K562 (cell line): ENCODE measurements around the gene ETV4. TPM values are rescaled to one million over a fixed set of nuclear protein-coding genes. Genes with fewer than 3 reads are reported as not detected.

ENCODE experiments used
- ATAC-seq: fragments of 200-7000 bp; cut with Tn5 transposase; 3 replicates; pipeline ENCODE4 v1.9.1; 2020; ENCODE audit warnings: moderate library complexity
- BruUV-seq: library from RNA; stranded (reverse); fragments of 400-500 nt; replicated peaks from 2 replicates; lab custom pipeline; 2021; lab: Mats Ljungman, UMichigan
- CTCF ChIA-PET: fragments of 300-600 bp; formaldehyde crosslinking; extraction: SDS; loops from one replicate; lab custom pipeline; 2021; ENCODE audit warnings: low intra/inter-chr PET ratio; lab: Yijun Ruan, JAX
- POLR2A ChIA-PET: fragments of 300-600, 350-650 bp; sonication (Branson Sonifier 250); formaldehyde crosslinking; extraction: SDS; loops from one replicate; lab custom pipeline; 2021; ENCODE audit warnings: antibody characterized with exemption, inconsistent platforms; lab: Yijun Ruan, JAX
- DNase-seq, 4 experiments: peaks; one replicate each; pipeline versions ENCODE4 v3.0.0 to v3.0.0-alpha.2; 2011 to 2018; ENCODE audit warnings: low spot score in 3 of 4, mixed read lengths in 3 of 4; ENCODE audit errors: extremely low read depth in 1 of 4
- FAIRE-seq: peaks from 2 replicates; lab custom pipeline; 2011; peaks lifted over from hg19 to GRCh38; lab: Jason Lieb, UNC
- H2AFZ ChIP-seq: 2 replicates; pipeline ENCODE4 v1.6.0; 2011; ENCODE audit warnings: low read depth, low read length, control low read depth, inconsistent platforms
- H3K27ac ChIP-seq: fragments of 200-600 bp; 3 replicates; pipeline ENCODE4 v1.8.0; 2011; ENCODE audit warnings: low read depth, mild to moderate bottlenecking, control low read depth, inconsistent platforms, low read length, moderate library complexity, mixed read lengths; ENCODE audit errors: extremely low read depth
- H3K27me3 ChIP-seq, 2 experiments: fragments of 300-600 bp in 1 of 2; 2 replicates in 1 of 2; 3 replicates in 1 of 2; pipeline versions ENCODE4 v1.6.0 to v1.8.0; 2011; ENCODE audit warnings: inconsistent platforms in 2 of 2, low read length in 2 of 2, mild to moderate bottlenecking in 1 of 2, mixed read lengths in 1 of 2, moderate library complexity in 1 of 2; ENCODE audit not compliant: control insufficient read depth in 2 of 2, insufficient read depth in 2 of 2
- H3K36me3 ChIP-seq: fragments of 300-600 bp; 3 replicates; pipeline ENCODE4 v1.8.0; 2011; ENCODE audit warnings: mild to moderate bottlenecking, low read length, inconsistent platforms; ENCODE audit not compliant: control insufficient read depth, insufficient read depth
- H3K4me1 ChIP-seq, 2 experiments: fragments of 200-600 bp in 1 of 2; replicated peaks in 1 of 2; 2 replicates in 1 of 2; 3 replicates in 1 of 2; pipeline versions ENCODE4 v1.5.1 to v1.8.0; 2011; ENCODE audit warnings: inconsistent platforms in 2 of 2, low read length in 2 of 2, mild to moderate bottlenecking in 1 of 2, mixed read lengths in 1 of 2, moderate library complexity in 1 of 2; ENCODE audit not compliant: control insufficient read depth in 2 of 2, insufficient read depth in 2 of 2
- H3K4me2 ChIP-seq: 2 replicates; pipeline ENCODE4 v1.6.1; 2011; ENCODE audit warnings: low read length, control low read depth, inconsistent platforms, mixed read lengths; ENCODE audit not compliant: insufficient read depth
- H3K4me3 ChIP-seq: fragments of 200-600 bp; sonication (generic), shearing (Covaris generic); 2 replicates; pipeline ENCODE4 v1.5.1; 2016; ENCODE audit warnings: control low read depth, inconsistent platforms
- H3K79me2 ChIP-seq: fragments of 200-600 bp; 3 replicates; pipeline ENCODE4 v1.8.0; 2011; ENCODE audit warnings: low read length, inconsistent platforms; ENCODE audit not compliant: control insufficient read depth, insufficient read depth
- H3K9ac ChIP-seq, 2 experiments: 2 replicates each; pipeline versions ENCODE4 v1.6.0 to v1.6.1; 2011; ENCODE audit warnings: low read depth in 2 of 2, low read length in 2 of 2, control low read depth in 1 of 2, inconsistent platforms in 1 of 2, mild to moderate bottlenecking in 1 of 2, mixed read lengths in 1 of 2; ENCODE audit not compliant: insufficient read depth in 1 of 2
- H3K9me1 ChIP-seq: one replicate; pipeline ENCODE4 v1.6.0; 2011; ENCODE audit warnings: inconsistent platforms, mild to moderate bottlenecking, low read length, moderate library complexity; ENCODE audit not compliant: control insufficient read depth, insufficient read depth
- H3K9me3 ChIP-seq: replicated peaks from 2 replicates; pipeline ENCODE4 v1.5.1; 2011; ENCODE audit warnings: low read depth, low read length, inconsistent platforms; ENCODE audit not compliant: control insufficient read depth, insufficient read depth
- H4K20me1 ChIP-seq: replicated peaks from 2 replicates; pipeline ENCODE4 v1.6.1; 2011; ENCODE audit warnings: low read length, inconsistent platforms, mixed read lengths; ENCODE audit not compliant: control insufficient read depth, insufficient read depth
- CBX8 ChIP-seq: fragments of 200-600 bp; sonication (generic); IDR thresholded peaks from 2 replicates; pipeline ENCODE4 v1.6.1; 2012; ENCODE audit warnings: borderline replicate concordance, mixed run types, low read depth, mild to moderate bottlenecking, moderate library complexity, mixed read lengths, low read length, control low read depth, inconsistent platforms; ENCODE audit not compliant: poor library complexity, severe bottlenecking; ENCODE audit errors: extremely low read depth
- CHD7 ChIP-seq: fragments of 200-600 bp; sonication (generic); IDR thresholded peaks from one replicate; pipeline ENCODE4 v1.6.1; 2012; ENCODE audit warnings: mild to moderate bottlenecking, low read depth, low read length, inconsistent platforms
- CREB1 ChIP-seq, 2 experiments: sonication (generic) in 1 of 2; formaldehyde crosslinking in 1 of 2; IDR thresholded peaks; 2 replicates each; pipeline versions ENCODE4 v1.6.1 to v1.8.0; 2012 to 2022; ENCODE audit warnings: inconsistent platforms in 1 of 2, mild to moderate bottlenecking in 1 of 2, missing genetic modification reagents in 1 of 2, moderate library complexity in 1 of 2
- CREM ChIP-seq: IDR thresholded peaks from 2 replicates; pipeline ENCODE4 v1.6.1; 2014; ENCODE audit warnings: antibody characterized with exemption, low read depth
- FIP1L1 ChIP-seq: fragments of 200-400 bp; formaldehyde crosslinking; IDR thresholded peaks from 2 replicates; pipeline ENCODE4 v1.6.1; 2018; ENCODE audit warnings: mild to moderate bottlenecking, low read depth, low read length; ENCODE audit not compliant: poor library complexity, severe bottlenecking
- GTF2E2 ChIP-seq: fragments of 200-800 bp; sonication (Bioruptor generic); IDR thresholded peaks from 2 replicates; pipeline ENCODE4 v1.6.1; 2016; ENCODE audit warnings: missing genetic modification characterization, missing compliant biosample characterization
- KDM5B ChIP-seq: fragments of 200-600 bp; sonication (generic); IDR thresholded peaks from 2 replicates; pipeline ENCODE4 v1.6.1; 2012; ENCODE audit warnings: low read depth, mild to moderate bottlenecking, moderate library complexity, low read length, control low read depth, inconsistent platforms; ENCODE audit not compliant: insufficient replicate concordance
- NFATC3 ChIP-seq: fragments of 450-650 bp; IDR thresholded peaks from 2 replicates; pipeline ENCODE4 v1.6.1; 2017; ENCODE audit warnings: mild to moderate bottlenecking
- RBM17 ChIP-seq: fragments of 200-400 bp; formaldehyde crosslinking; IDR thresholded peaks from 2 replicates; pipeline ENCODE4 v1.6.1; 2017; ENCODE audit warnings: low read depth, mild to moderate bottlenecking, low read length, borderline replicate concordance
- ZNF121 ChIP-seq: sonication (generic); formaldehyde crosslinking; conservative IDR thresholded peaks from 2 replicates; pipeline ENCODE4 v1.8.0; 2022; ENCODE audit warnings: missing genetic modification reagents
- ZNF589 ChIP-seq: fragments of 200-800 bp; sonication (Bioruptor generic); IDR thresholded peaks from 2 replicates; pipeline ENCODE4 v1.6.1; 2016; ENCODE audit warnings: low read depth, missing genetic modification characterization, missing compliant biosample characterization
- ZNF764 ChIP-seq: fragments of 250-450 bp; sonication (Bioruptor Pico); IDR thresholded peaks from 2 replicates; pipeline ENCODE4 v1.4.0; 2020; ENCODE audit warnings: low read depth, mild to moderate bottlenecking, moderate library complexity
- WGBS: fragments of 100-300 bp; shearing (Covaris generic); methylation state at CpG from one replicate; pipeline ENCODE4 v1.1.6; 2016; ENCODE audit warnings: low coverage, mixed read lengths; ENCODE audit not compliant: insufficient coverage; ENCODE audit errors: missing lambda C conversion rate; 5-methylcytosine and 5-hydroxymethylcytosine counted together
- in situ Hi-C: fragments of 300-500 bp; cut with MboI; formaldehyde crosslinking; loops from 4 replicates; pipeline ENCODE4 v1.15.0; 2018; ENCODE audit warnings: inconsistent platforms, mixed read lengths
- intact Hi-C: fragments of 100-400 bp; cut with micrococcal nuclease; formaldehyde crosslinking; loops from 2 replicates; pipeline ENCODE4 v1.14.2; 2022
- polyA plus RNA-seq, 8 experiments: library from polyadenylated mRNA; depleted of rRNA in 4 of 8; stranded (reverse) in 5 of 8; unstranded in 3 of 8; fragments of >200 nt; fragmentation: Nextera tagmentation in 2 of 8; fragmentation: Illumina TruSeq in 1 of 8; extraction: Ambion mirVana in 2 of 8; extraction: Trizol in 1 of 8; gene quantifications; 2 replicates each; pipeline versions ENCODE4 v1.2.1 to v1.2.3, GENCODE V29; 2011 to 2014; ENCODE audit warnings: inconsistent platforms in 1 of 8, missing spikeins in 1 of 8
- total RNA-seq, 7 experiments: library from RNA; depleted of rRNA in 6 of 7; stranded (reverse); fragments of >200 nt in 6 of 7; fragmentation: Illumina TruSeq in 2 of 7; extraction: Trizol in 2 of 7; gene quantifications; 2 replicates each; pipeline versions ENCODE4 v1.2.1 to v1.2.3, GENCODE V29; 2011 to 2021; ENCODE audit warnings: low replicate concordance in 1 of 7

The ETV4 gene
- total and polyA plus RNA-seq, 9 of the 15 experiments (the other 6 are each of a cell fraction or from before 2014, with no cell fraction given), result 5.5 to 66.3 (median 28.2) TPM

- FAIRE-seq (no peak), DNase-seq (no peak), ATAC-seq (no peak)
- H3K9me3 ChIP-seq, result no peaks in the 10 kb centered on the region
- H3K79me2 ChIP-seq, result no peaks in the 10 kb centered on the region
- no peak overlapping the region for H3K4me3 ChIP-seq
- no peak overlapping the region for H3K4me2 ChIP-seq
- no peaks in the 10 kb centered on the region for H3K4me1 ChIP-seq
- in situ Hi-C loops, result no loop called here
- peaks cover 3% of the 10 kb centered on the region for H3K9me1 ChIP-seq
- no peak overlapping the region for H2AFZ ChIP-seq
- ChIA-PET POLR2A (no interaction called here), CTCF (interaction anchor here (0.9 kb wide), 1 partner anchor 100 kb away, joined by 3 read pairs; no protein-coding TSS in a partner anchor)
- no peak overlapping the region for H3K9ac ChIP-seq
- no peak overlapping the region for H3K27ac ChIP-seq
- peaks cover 36 to 56% of the 10 kb centered on the region in 2 experiments for H3K27me3 ChIP-seq
- intact Hi-C loops, result no loop called here
- no peaks in the 10 kb centered on the region for H3K36me3 ChIP-seq
- whole genome bisulfite sequencing, result 0% methylated on average over 4 of the region's 4 CpGs
- BruUV-seq, result no TSS peak
- H4K20me1 ChIP-seq, result peaks cover 5% of the 10 kb centered on the region
- TF ChIP-seq CREM, result no peak
- TF ChIP-seq CHD7, result no peak
- no peak for TF ChIP-seq FIP1L1
- no peak for TF ChIP-seq ZNF764
- no peak for TF ChIP-seq CREB1 (IDR thresholded peaks at IDR 0.05)
- no peak for TF ChIP-seq CREB1 (CRISPR knock-in tag; IDR thresholded peaks at IDR 0.05)
- no peak for TF ChIP-seq ZNF121 (CRISPR knock-in tag)
- TF ChIP-seq NFATC3, result no peak
- TF ChIP-seq KDM5B, result no peak
- no peak for TF ChIP-seq GTF2E2
- TF ChIP-seq RBM17, result no peak
- TF ChIP-seq ZNF589, result no peak
- TF ChIP-seq CBX8, result no peak
Measured at GRCh38 chr17:43581613-43582012, 35.5 kb upstream of the ETV4 start.
